NB4 (cell line): ENCODE results near the gene MOSMO.

Experiments
- CTCF ChIP-seq: IDR thresholded peaks from one replicate; pipeline ENCODE4 v1.5.1; 2012; ENCODE audit warnings: low read depth, low read length
- POLR2A ChIP-seq: IDR thresholded peaks from 2 replicates; pipeline ENCODE4 v1.6.1; 2011; ENCODE audit warnings: mild to moderate bottlenecking; ENCODE audit not compliant: insufficient read length; ENCODE audit errors: extremely low read depth

DNA sequence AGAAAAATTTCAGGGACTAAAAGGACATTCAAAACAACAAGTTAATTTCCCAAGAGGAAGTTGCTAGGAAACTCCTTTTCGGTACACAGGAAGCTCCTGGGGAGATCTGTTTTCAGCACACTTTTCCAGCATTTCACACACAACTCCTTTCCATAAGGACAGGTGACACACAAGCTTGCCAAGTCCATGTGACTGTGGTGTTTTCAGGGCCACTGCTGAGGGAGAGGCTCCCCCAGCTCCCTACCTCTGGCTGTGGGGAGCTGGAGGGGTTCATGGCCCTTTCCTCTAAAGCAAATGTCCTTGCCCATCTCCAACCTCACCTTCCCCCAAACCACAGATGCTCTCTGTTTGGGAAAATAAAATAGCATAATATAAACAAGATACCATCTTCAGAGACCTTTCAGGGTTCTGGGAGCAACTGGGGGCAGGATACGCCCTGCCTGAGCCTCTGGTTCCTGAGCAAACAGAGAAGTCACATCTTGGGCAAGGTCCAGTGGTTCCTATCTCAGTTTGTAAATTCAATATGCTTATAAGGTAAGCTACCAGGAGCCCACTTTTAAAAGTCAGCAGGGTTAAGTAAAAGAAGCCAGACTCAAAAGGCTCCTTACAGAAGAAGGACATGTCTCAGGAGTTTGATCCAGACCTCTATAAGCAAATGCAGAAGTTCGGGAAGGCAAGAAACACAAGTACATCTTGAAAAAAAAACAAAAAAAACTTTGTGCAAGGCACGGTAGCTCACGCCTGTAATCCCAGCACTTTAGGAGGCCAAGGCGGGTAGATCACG lies 10.0 kb upstream of the MOSMO start:
- TF ChIP-seq POLR2A: no peak
- no peak for TF ChIP-seq CTCF
